BJ (cell line): ENCODE results near the gene SLCO6A1. TPM values are rescaled to one million over a fixed set of nuclear protein-coding genes. Genes with fewer than 3 reads are reported as not detected.

Experiments
- CTCF ChIA-PET: fragments of 350-600 bp; formaldehyde crosslinking; extraction: SDS; loops from one replicate; lab custom pipeline; 2021; ENCODE audit warnings: antibody characterized with exemption, inconsistent platforms; lab: Yijun Ruan, JAX
- POLR2A ChIA-PET: fragments of 300-600 bp; sonication (Branson Sonifier 250); formaldehyde crosslinking; extraction: SDS; loops from one replicate; lab custom pipeline; 2021; ENCODE audit warnings: antibody characterized with exemption; lab: Charles Lee
- DNase-seq: peaks from one replicate; pipeline ENCODE4 v3.0.0-alpha.2; 2011; ENCODE audit warnings: low read depth
- H3K27me3 ChIP-seq: 2 replicates; pipeline ENCODE4 v1.6.0; 2011; ENCODE audit warnings: low read length; ENCODE audit not compliant: control insufficient read depth, insufficient read depth
- H3K36me3 ChIP-seq: 2 replicates; pipeline ENCODE4 v1.5.1; 2011; ENCODE audit warnings: low read length; ENCODE audit not compliant: control insufficient read depth, insufficient read depth
- H3K4me3 ChIP-seq: 2 replicates; pipeline ENCODE4 v1.5.1; 2011; ENCODE audit warnings: low read depth, mild to moderate bottlenecking, control low read depth, low read length
- CTCF ChIP-seq: IDR thresholded peaks from 2 replicates; pipeline ENCODE4 v1.5.1; 2011; ENCODE audit warnings: low read depth, mild to moderate bottlenecking, control low read depth, inconsistent platforms, low read length, moderate library complexity; ENCODE audit not compliant: insufficient read depth
- polyA plus RNA-seq: library from polyadenylated mRNA; depleted of rRNA; stranded (reverse); fragments of >200 nt; gene quantifications from 2 replicates; pipeline ENCODE4 v1.2.3, GENCODE V29; 2011

Gene SLCO6A1
- polyA plus RNA-seq, 1 experiment = not detected

GRCh38 chr5:102453716-102454115 is 45.1 kb downstream of the SLCO6A1 start:
- DNase-seq = no peak
- TF ChIP-seq CTCF = no peak
- no peaks in the 10 kb centered on the region for H3K27me3 ChIP-seq
- H3K4me3 ChIP-seq = no peak overlapping the region
- H3K36me3 ChIP-seq = no peaks in the 10 kb centered on the region
- CTCF ChIA-PET = no interaction called here
- POLR2A ChIA-PET = no interaction called here

- Histone ChIP-seq H3K4me3 (no peak overlapping the region), H3K27me3 (no peaks in the 10 kb centered on the region), H3K36me3 (no peaks in the 10 kb centered on the region)
- no peak for DNase-seq
- no peak for TF ChIP-seq CTCF
- POLR2A ChIA-PET = no interaction called here
- CTCF ChIA-PET = no interaction called here
These were observed 47.7 kb downstream of the SLCO6A1 start for GRCh38 chr5:102451082-102451481.

- H3K27me3 ChIP-seq = no peaks in the 10 kb centered on the region
- DNase-seq = no peak
- ChIA-PET CTCF (no interaction called here), POLR2A (no interaction called here)
- H3K4me3 ChIP-seq = no peak overlapping the region
- TF ChIP-seq CTCF = no peak
- no peaks in the 10 kb centered on the region for H3K36me3 ChIP-seq
These were observed 48.3 kb downstream of the SLCO6A1 start for GRCh38 chr5:102450313-102450990.

GRCh38 chr5:102433473-102433872 is 65.3 kb downstream of the SLCO6A1 start:
- H3K36me3 ChIP-seq = no peaks in the 10 kb centered on the region
- ChIA-PET CTCF (no interaction called here), POLR2A (no interaction called here)
- H3K4me3 ChIP-seq = no peak overlapping the region
- DNase-seq = no peak
- no peaks in the 10 kb centered on the region for H3K27me3 ChIP-seq
- TF ChIP-seq CTCF = no peak

GRCh38 chr5:102421647-102422046 is 77.2 kb downstream of the SLCO6A1 start:
- no peak overlapping the region for H3K4me3 ChIP-seq
- POLR2A ChIA-PET = no interaction called here
- CTCF ChIA-PET = no interaction called here
- no peaks in the 10 kb centered on the region for H3K36me3 ChIP-seq
- H3K27me3 ChIP-seq = no peaks in the 10 kb centered on the region
- TF ChIP-seq CTCF = no peak
- no peak for DNase-seq
